ENCODE results near the gene SPATS2. TPM values are rescaled to one million over a fixed set of nuclear protein-coding genes. Genes with fewer than 3 reads are reported as not detected.
A peak's percentile ranks its signal among the peaks of the same experiment; 100 is the strongest.

SPATS2 gene
- total and polyA plus RNA-seq, 10 of the 15 experiments (the other 5 are each of a cell fraction or from before 2014, with no cell fraction given) = 9.0 to 54.2 (median 27.5) TPM

GRCh38 chr12:49358483-49359141, 8.7 kb upstream of the SPATS2 start (continued):
- TF ChIP-seq RAD51 (IDR thresholded peaks at IDR 0.05) = no peak
- peak; percentile 43; the same call in 1 of the 2 replicates for TF ChIP-seq FOXM1 (IDR thresholded peaks at IDR 0.05; ENCODE audit: low read depth, low read length)
- no peak for TF ChIP-seq SREBF1 (IDR thresholded peaks at IDR 0.05; ENCODE audit: low read length)
- TF ChIP-seq MAX (IDR thresholded peaks at IDR 0.05; ENCODE audit: low read depth, low read length) = no peak
- TF ChIP-seq CTCF (IDR thresholded peaks at IDR 0.05 in 2 of 3, conservative IDR thresholded peaks at IDR 0.05 in 1 of 3; ENCODE audit: control insufficient read depth in 2 of 3, extremely low read depth in 1 of 3, insufficient read depth in 1 of 3, low read depth in 3 of 3, low read length in 3 of 3) = peak; percentile 81 to 91 (median 81)
- TF ChIP-seq BCL3 (IDR thresholded peaks at IDR 0.05; ENCODE audit: borderline replicate concordance, insufficient read depth, low read depth, low read length, poor library complexity, severe bottlenecking) = no peak
- no peak for TF ChIP-seq USF2 (IDR thresholded peaks at IDR 0.05; ENCODE audit: borderline replicate concordance, low read depth, low read length)
- no peak for TF ChIP-seq TCF3 (IDR thresholded peaks at IDR 0.05; ENCODE audit: borderline replicate concordance, insufficient read depth, low read depth, low read length)
- no peak for TF ChIP-seq STAT3 (IDR thresholded peaks at IDR 0.05; ENCODE audit: low read depth, low read length)
- TF ChIP-seq POLR2AphosphoS2 (IDR thresholded peaks at IDR 0.05; ENCODE audit: low read depth, low read length) = no peak
- TF ChIP-seq E2F8 (IDR thresholded peaks at IDR 0.05; ENCODE audit: low read depth, partially characterized antibody) = no peak
- TF ChIP-seq NKRF (conservative IDR thresholded peaks at IDR 0.05) = no peak
- TF ChIP-seq TAF1 (IDR thresholded peaks at IDR 0.05; ENCODE audit: borderline replicate concordance, low read depth, low read length) = no peak
- no peak for TF ChIP-seq ZBTB4 (CRISPR knock-in tag; IDR thresholded peaks at IDR 0.05)
- TF ChIP-seq HDGF (IDR thresholded peaks at IDR 0.05) = no peak
- no peak for TF ChIP-seq GABPA (IDR thresholded peaks at IDR 0.05; ENCODE audit: low read depth)
